Mesendoderm (in vitro differentiated cells): ENCODE results near the gene UPK1A.
A peak's percentile ranks its signal among the peaks of the same experiment; 100 is the strongest.
"Not testable (repeated sequence)": the region's sequence is repeated elsewhere in the genome, so short reads cannot be mapped to it uniquely, and the experiment has no call there.

Experiments used
- DNase-seq: peaks from one replicate; pipeline ENCODE4 v3.0.0; 2013
- H2AK5ac ChIP-seq: 2 replicates; pipeline ENCODE4 v1.6.1; 2013; ENCODE audit warnings: low read length, inconsistent platforms
- H2BK120ac ChIP-seq: 2 replicates; pipeline ENCODE4 v1.6.1; 2013; ENCODE audit warnings: low read depth, mild to moderate bottlenecking, low read length, moderate library complexity, mixed read lengths
- H2BK15ac ChIP-seq: replicated peaks from 2 replicates; pipeline ENCODE4 v1.6.1; 2013; ENCODE audit warnings: low read depth, mild to moderate bottlenecking, moderate library complexity
- H2BK5ac ChIP-seq: 2 replicates; pipeline ENCODE4 v1.6.1; 2013; ENCODE audit warnings: low read length, inconsistent platforms
- H3K18ac ChIP-seq: 2 replicates; pipeline ENCODE4 v1.6.1; 2013; ENCODE audit warnings: mild to moderate bottlenecking, low read length, mixed read lengths
- H3K23ac ChIP-seq: one replicate; pipeline ENCODE4 v1.6.1; 2013; ENCODE audit warnings: low read length
- H3K27ac ChIP-seq: 2 replicates; pipeline ENCODE4 v1.5.1; 2013; ENCODE audit warnings: low read depth, mild to moderate bottlenecking, inconsistent platforms, low read length, moderate library complexity
- H3K27me3 ChIP-seq: 2 replicates; pipeline ENCODE4 v1.6.1; 2013; ENCODE audit warnings: low read length, control low read depth, mild to moderate bottlenecking, inconsistent platforms; ENCODE audit not compliant: insufficient read depth, poor library complexity
- H3K36me3 ChIP-seq: 2 replicates; pipeline ENCODE4 v1.6.1; 2013; ENCODE audit warnings: low read length, inconsistent platforms; ENCODE audit not compliant: control insufficient read depth, insufficient read depth
- H3K4ac ChIP-seq: one replicate; pipeline ENCODE4 v1.6.1; 2013; ENCODE audit warnings: low read depth, mild to moderate bottlenecking, low read length, moderate library complexity
- H3K4me1 ChIP-seq: 2 replicates; pipeline ENCODE4 v1.6.1; 2013; ENCODE audit warnings: low read depth, low read length, inconsistent platforms; ENCODE audit not compliant: control insufficient read depth
- H3K4me2 ChIP-seq: 2 replicates; pipeline ENCODE4 v1.6.1; 2013; ENCODE audit warnings: low read length
- H3K4me3 ChIP-seq: 2 replicates; pipeline ENCODE4 v1.5.1; 2013; ENCODE audit warnings: mild to moderate bottlenecking, low read length
- H3K56ac ChIP-seq: one replicate; pipeline ENCODE4 v1.6.1; 2013; ENCODE audit warnings: low read length
- H3K79me1 ChIP-seq: 2 replicates; pipeline ENCODE4 v1.6.1; 2013; ENCODE audit warnings: low read length, inconsistent platforms
- H3K79me2 ChIP-seq: 2 replicates; pipeline ENCODE4 v1.6.1; 2013; ENCODE audit warnings: mild to moderate bottlenecking, low read length; ENCODE audit not compliant: control insufficient read depth, insufficient read depth
- H3K9ac ChIP-seq: 2 replicates; pipeline ENCODE4 v1.6.1; 2013; ENCODE audit warnings: low read length, inconsistent platforms
- H4K5ac ChIP-seq: one replicate; pipeline ENCODE4 v1.6.1; 2013; ENCODE audit warnings: low read length
- H4K8ac ChIP-seq: one replicate; pipeline ENCODE4 v1.6.1; 2013; ENCODE audit warnings: low read depth, mild to moderate bottlenecking, control low read depth, low read length, moderate library complexity
- WGBS: extraction: QIAGEN DNeasy Blood & Tissue Kit; methylation state at CpG from one replicate; pipeline ENCODE4 v1.1.7; 2013; ENCODE audit warnings: low lambda C conversion rate, missing lambda C conversion rate; ENCODE audit not compliant: insufficient coverage; ENCODE audit errors: extremely low coverage; 5-methylcytosine and 5-hydroxymethylcytosine counted together

UPK1A gene

DNA sequence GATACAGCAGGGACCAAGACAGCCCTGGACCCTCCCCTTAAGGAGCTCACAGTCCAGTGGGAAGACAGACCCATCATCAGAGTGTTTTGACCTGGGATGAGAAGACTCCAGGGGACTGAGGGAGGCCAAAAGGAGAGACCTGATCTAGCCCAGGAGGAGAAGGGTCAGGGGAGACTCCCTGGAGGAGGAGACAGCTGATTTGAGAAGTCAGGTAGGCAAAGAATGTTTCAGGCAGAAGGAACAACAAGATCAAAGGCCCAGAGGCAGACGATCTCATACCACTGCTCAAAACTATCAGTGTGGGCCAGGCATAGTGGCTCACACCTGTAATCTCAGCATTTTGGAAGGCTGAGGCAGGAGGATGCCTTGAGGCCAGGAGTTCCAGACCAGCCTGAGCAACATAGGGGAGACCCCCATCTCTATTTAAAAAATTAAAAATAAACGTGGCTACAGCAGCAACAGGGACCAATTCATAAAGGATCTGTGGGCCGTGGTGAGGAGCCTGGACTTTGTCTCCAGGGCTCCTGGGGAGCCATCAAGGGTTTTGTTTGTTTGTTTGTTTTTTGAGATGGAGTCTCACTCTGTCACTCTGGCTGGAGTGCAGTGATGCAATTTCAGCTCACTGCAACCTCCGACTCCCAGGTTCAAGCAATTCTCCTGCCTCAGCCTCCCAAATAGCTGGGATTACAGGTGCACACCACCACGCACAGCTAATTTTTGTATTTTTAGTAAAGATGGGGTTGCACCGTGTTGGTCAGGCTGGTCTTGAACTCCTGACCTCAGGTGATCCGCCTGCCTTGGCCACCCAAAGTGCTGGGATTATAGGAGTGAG lies 20.4 kb upstream of the UPK1A start:
- peak; percentile 33 for DNase-seq
- Histone ChIP-seq H2BK15ac (no peak overlapping the region), H3K27ac (no peak overlapping the region), H3K4me3 (no peak overlapping the region), H2BK5ac (no peak overlapping the region), H4K8ac (no peak overlapping the region), H3K23ac (no peak overlapping the region), H3K9ac (no peak overlapping the region), H3K79me1 (peaks cover 8% of the 10 kb centered on the region), H2BK120ac (no peak overlapping the region), H4K5ac (no peak overlapping the region), H3K4me2 (no peak overlapping the region), H3K4ac (peak overlapping the region; percentile 18), H3K18ac (no peak overlapping the region), H3K79me2 (peaks cover 9% of the 10 kb centered on the region), H3K56ac (peak overlapping the region; percentile 70), H3K36me3 (no peaks in the 10 kb centered on the region), H2AK5ac (no peak overlapping the region), H3K4me1 (peaks cover 13% of the 10 kb centered on the region), H3K27me3 (no peaks in the 10 kb centered on the region)
- no CpG with 5 or more reads among the region's 7 CpGs for WGBS

DNA sequence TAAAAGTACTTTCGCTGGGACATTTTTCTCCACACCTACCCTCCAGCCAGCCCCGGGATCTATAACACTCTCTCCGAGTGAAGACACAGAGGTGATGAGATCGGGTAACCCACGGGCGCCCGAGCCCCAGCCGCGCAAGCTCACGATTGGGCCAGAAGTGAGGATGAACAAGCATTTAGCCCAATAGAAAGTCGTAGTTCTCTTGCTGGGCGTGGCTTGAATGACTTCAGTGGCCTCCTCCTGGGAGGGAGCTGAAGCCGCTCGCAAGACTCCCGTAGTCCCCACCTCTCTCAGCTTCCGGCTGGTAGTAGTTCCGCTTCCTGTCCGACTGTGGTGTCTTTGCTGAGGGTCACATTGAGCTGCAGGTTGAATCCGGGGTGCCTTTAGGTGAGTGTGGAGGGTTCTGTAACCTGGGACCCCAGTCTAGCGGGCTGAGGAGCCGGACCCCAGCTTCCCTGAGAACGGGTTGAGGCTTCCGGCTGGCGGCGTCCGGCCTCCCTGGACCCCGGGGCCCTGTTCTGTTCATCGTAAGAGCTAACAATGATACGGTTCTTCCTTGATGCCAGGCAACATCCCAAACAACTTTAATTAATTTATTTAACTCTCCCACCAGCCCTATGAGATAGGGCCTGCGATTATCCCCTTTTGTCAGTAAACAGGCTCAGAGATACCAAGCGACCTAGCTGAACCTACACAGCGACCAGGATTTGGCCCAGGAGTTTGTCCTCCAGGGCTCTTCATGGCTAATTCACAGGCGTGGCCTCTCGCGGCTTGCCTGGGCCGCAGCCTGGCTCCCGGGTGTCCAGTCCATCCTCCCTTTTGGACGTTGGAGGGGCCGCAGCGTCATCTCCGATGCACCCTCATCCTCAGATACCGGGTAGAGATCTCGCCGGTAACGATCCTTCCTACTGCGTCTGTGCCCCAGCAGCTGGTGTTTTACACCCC lies 18.0 kb upstream of the UPK1A start, which contains the start of gene COX6B1:
COX6B1 (plus strand) TSS at position 307 of the 945 bp plus-strand sequence. CDS start 2,921 bp downstream, outside the sequence.
- Histone ChIP-seq H3K23ac (no peak within 1 kb of the TSS), H3K4me2 (peak within 1 kb of the TSS; percentile 95), H4K8ac (no peak within 1 kb of the TSS), H2BK5ac (no peak within 1 kb of the TSS), H2AK5ac (no peak within 1 kb of the TSS), H3K4ac (peak within 1 kb of the TSS; percentile 46), H3K4me1 (peaks cover 4% of the 10 kb centered on the region), H3K56ac (peak within 1 kb of the TSS; percentile 95), H3K27ac (no peak within 1 kb of the TSS), H3K4me3 (peak within 1 kb of the TSS; percentile 87), H3K9ac (peak within 1 kb of the TSS; percentile 86), H2BK15ac (no peak within 1 kb of the TSS), H3K27me3 (no peaks in the 10 kb centered on the region), H3K79me1 (peaks cover 11% of the 10 kb centered on the region), H2BK120ac (no peak within 1 kb of the TSS), H3K36me3 (no peaks in the 10 kb centered on the region), H3K79me2 (peaks cover 9% of the 10 kb centered on the region), H4K5ac (no peak within 1 kb of the TSS), H3K18ac (peak within 1 kb of the TSS; percentile 81)
- peak; percentile 99 for DNase-seq
- no CpG with 5 or more reads among the region's 46 CpGs for WGBS

DNA sequence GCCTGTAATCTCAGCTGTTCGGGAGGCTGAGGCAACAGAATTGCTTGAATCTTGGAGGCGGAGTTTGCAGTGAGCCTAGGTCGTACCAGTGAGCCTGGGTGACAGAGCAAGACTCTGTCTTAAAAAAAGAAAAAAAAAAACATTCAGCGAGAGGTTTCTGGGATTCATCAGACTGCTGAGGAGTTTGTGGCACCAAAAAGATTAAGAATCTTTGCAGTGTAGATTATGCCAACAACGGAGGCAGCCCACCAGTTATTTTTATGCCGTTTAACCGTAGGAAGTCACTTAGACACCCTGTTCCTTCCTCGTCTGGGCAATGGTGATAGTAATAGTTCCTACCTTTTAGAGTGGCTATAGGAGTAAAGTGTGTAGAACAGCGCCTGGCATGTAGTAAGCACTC lies 15.7 kb upstream of the UPK1A start:
- no peak overlapping the region for H3K4me2 ChIP-seq

DNA sequence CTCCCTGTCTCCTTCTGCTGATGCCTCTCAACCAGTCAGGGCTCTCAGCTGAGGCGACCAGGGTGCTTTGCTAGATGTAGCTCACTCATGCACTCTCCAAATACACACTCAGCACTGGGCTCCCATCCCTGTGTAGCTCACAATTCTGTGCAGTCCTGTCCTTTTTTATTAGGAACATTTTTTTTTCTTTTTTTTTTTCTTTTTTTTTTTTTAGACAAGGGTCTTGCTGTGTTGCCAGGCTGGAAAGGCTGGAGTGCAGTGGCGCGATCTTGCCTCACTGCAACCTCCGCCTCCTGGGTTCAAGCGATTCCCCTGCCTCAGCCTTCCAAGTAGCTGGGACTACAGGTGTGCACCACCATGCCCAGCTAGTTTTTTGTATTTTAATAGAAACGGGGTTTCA lies 11.5 kb upstream of the UPK1A start:
- not testable (repeated sequence) for H3K56ac ChIP-seq, H2BK120ac ChIP-seq, H2BK5ac ChIP-seq, H3K27me3 ChIP-seq, H3K9ac ChIP-seq, H4K8ac ChIP-seq, H3K4ac ChIP-seq, H3K4me3 ChIP-seq, H4K5ac ChIP-seq, DNase-seq, H3K79me2 ChIP-seq, H2AK5ac ChIP-seq, H2BK15ac ChIP-seq, H3K4me1 ChIP-seq, H3K79me1 ChIP-seq, H3K18ac ChIP-seq, H3K27ac ChIP-seq, H3K4me2 ChIP-seq, H3K23ac ChIP-seq
- no CpG with 5 or more reads among the region's 6 CpGs for WGBS
- H3K36me3 ChIP-seq = peaks cover 10% of the 10 kb centered on the region

More for the DNA sequence above, 15.7 kb upstream of the UPK1A start:
- Histone ChIP-seq H2AK5ac (no peak overlapping the region), H3K23ac (no peak overlapping the region), H3K79me1 (peaks cover 11% of the 10 kb centered on the region), H3K27ac (no peak overlapping the region), H2BK5ac (no peak overlapping the region), H3K4me1 (no peaks in the 10 kb centered on the region), H3K9ac (no peak overlapping the region), H3K4ac (no peak overlapping the region), H3K4me3 (no peak overlapping the region), H2BK120ac (no peak overlapping the region), H3K27me3 (no peaks in the 10 kb centered on the region), H3K36me3 (peaks cover 2% of the 10 kb centered on the region), H4K8ac (no peak overlapping the region), H2BK15ac (no peak overlapping the region), H4K5ac (no peak overlapping the region), H3K56ac (no peak overlapping the region), H3K79me2 (peaks cover 9% of the 10 kb centered on the region), H3K18ac (no peak overlapping the region)
- WGBS = no CpG with 5 or more reads among the region's 9 CpGs
- no peak for DNase-seq

DNA sequence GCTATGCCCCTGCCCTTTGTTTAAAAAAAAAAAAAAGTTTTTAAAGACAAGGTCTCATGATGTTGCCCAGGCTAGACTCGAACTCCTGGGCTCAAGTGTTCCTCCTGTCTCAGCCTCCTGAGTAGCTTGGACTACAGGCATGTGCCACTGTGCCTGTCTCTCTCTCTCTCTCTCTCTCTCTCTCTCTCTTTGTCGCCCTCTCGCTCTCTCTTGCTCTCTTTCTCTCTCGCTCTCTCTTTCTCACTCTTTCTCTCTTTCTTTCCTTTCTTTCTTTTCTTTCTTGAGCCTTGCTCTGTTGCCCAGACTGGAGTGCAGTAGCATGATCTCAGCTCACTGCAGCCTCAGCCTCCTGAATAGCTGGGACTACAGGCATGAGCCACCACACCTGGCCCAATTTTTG lies 10.7 kb upstream of the UPK1A start:
- Histone ChIP-seq H2BK5ac (no peak overlapping the region), H2BK15ac (no peak overlapping the region), H3K56ac (no peak overlapping the region), H2BK120ac (no peak overlapping the region), H3K23ac (no peak overlapping the region), H3K4me2 (no peak overlapping the region), H3K18ac (no peak overlapping the region), H3K79me2 (no peaks in the 10 kb centered on the region), H3K27ac (no peak overlapping the region), H3K36me3 (peaks cover 11% of the 10 kb centered on the region), H4K5ac (no peak overlapping the region), H3K79me1 (peaks cover 3% of the 10 kb centered on the region), H3K4ac (no peak overlapping the region), H3K4me1 (no peaks in the 10 kb centered on the region), H3K9ac (no peak overlapping the region), H4K8ac (no peak overlapping the region), H3K4me3 (no peak overlapping the region), H2AK5ac (no peak overlapping the region), H3K27me3 (no peaks in the 10 kb centered on the region)
- DNase-seq = no peak
- WGBS = no CpG with 5 or more reads among the region's 4 CpGs
